ENCODE results near the gene ARPP21. TPM values are rescaled to one million over a fixed set of nuclear protein-coding genes. Genes with fewer than 3 reads are reported as not detected.

The ARPP21 gene
- total RNA-seq, 2 donors from 2014 or later, result 0.27 TPM; not detected in 1

- no peak for ATAC-seq (ENCODE audit: insufficient number of reproducible peaks, low FRiP score, low read depth)
- DNase-seq (ENCODE audit: low spot score), result no peak
- Histone ChIP-seq H3K4me1 (ENCODE audit: control insufficient read depth in 1 of 2, low read depth in 2 of 2) (no peaks in the 10 kb centered on the region), H3K9me3 (no peaks in the 10 kb centered on the region), H3K4me3 (no peak overlapping the region), H3K27ac (no peak overlapping the region), H3K36me3 (no peaks in the 10 kb centered on the region), H3K27me3 (replicated peaks; ENCODE audit: insufficient read depth) (no peaks in the 10 kb centered on the region)
- TF ChIP-seq CTCF (IDR thresholded peaks at IDR 0.05), result no peak
Observed at GRCh38 chr3:35745802-35746484, 106.6 kb downstream of the ARPP21 start.

GRCh38 chr3:35746492-35746891, 107.2 kb downstream of the ARPP21 start:
- ATAC-seq (ENCODE audit: insufficient number of reproducible peaks, low FRiP score, low read depth), result no peak
- TF ChIP-seq CTCF (IDR thresholded peaks at IDR 0.05), result no peak

GRCh38 chr3:35748144-35748543, 108.8 kb downstream of the ARPP21 start:
- TF ChIP-seq CTCF (IDR thresholded peaks at IDR 0.05), result no peak
- H3K36me3 ChIP-seq, result no peaks in the 10 kb centered on the region
- no peak overlapping the region for H3K27ac ChIP-seq
- H3K27me3 ChIP-seq (replicated peaks; ENCODE audit: insufficient read depth), result no peaks in the 10 kb centered on the region
- H3K4me3 ChIP-seq, result no peak overlapping the region
- ATAC-seq (ENCODE audit: insufficient number of reproducible peaks, low FRiP score, low read depth), result no peak
- no peak for DNase-seq (ENCODE audit: low spot score)
- no peaks in the 10 kb centered on the region for H3K9me3 ChIP-seq
- no peaks in the 10 kb centered on the region for H3K4me1 ChIP-seq (ENCODE audit: control insufficient read depth in 1 of 2, low read depth in 2 of 2)

More at GRCh38 chr3:35746492-35746891, 107.2 kb downstream of the ARPP21 start:
- no peak for DNase-seq (ENCODE audit: low spot score)
- no peaks in the 10 kb centered on the region for H3K27me3 ChIP-seq (replicated peaks; ENCODE audit: insufficient read depth)
- no peaks in the 10 kb centered on the region for H3K4me1 ChIP-seq (ENCODE audit: control insufficient read depth in 1 of 2, low read depth in 2 of 2)
- no peaks in the 10 kb centered on the region for H3K36me3 ChIP-seq
- H3K27ac ChIP-seq, result no peak overlapping the region
- no peak overlapping the region for H3K4me3 ChIP-seq
- H3K9me3 ChIP-seq, result no peaks in the 10 kb centered on the region

- Histone ChIP-seq H3K4me3 (no peak overlapping the region), H3K36me3 (no peaks in the 10 kb centered on the region), H3K9me3 (no peaks in the 10 kb centered on the region), H3K27me3 (replicated peaks; ENCODE audit: insufficient read depth) (no peaks in the 10 kb centered on the region), H3K27ac (no peak overlapping the region), H3K4me1 (ENCODE audit: control insufficient read depth in 1 of 2, low read depth in 2 of 2) (no peaks in the 10 kb centered on the region)
- no peak for DNase-seq (ENCODE audit: low spot score)
- no peak for TF ChIP-seq CTCF (IDR thresholded peaks at IDR 0.05)
- ATAC-seq (ENCODE audit: insufficient number of reproducible peaks, low FRiP score, low read depth), result no peak
Observed at GRCh38 chr3:35751207-35751606, 111.9 kb downstream of the ARPP21 start.

- Histone ChIP-seq H3K4me3 (no peak overlapping the region), H3K36me3 (no peaks in the 10 kb centered on the region), H3K27me3 (replicated peaks; ENCODE audit: insufficient read depth) (no peaks in the 10 kb centered on the region), H3K4me1 (ENCODE audit: control insufficient read depth in 1 of 2, low read depth in 2 of 2) (peaks cover 0 to 5% of the 10 kb centered on the region in 2 donors), H3K9me3 (no peaks in the 10 kb centered on the region), H3K27ac (no peak overlapping the region)
- no peak for TF ChIP-seq CTCF (IDR thresholded peaks at IDR 0.05)
- no peak for ATAC-seq (ENCODE audit: insufficient number of reproducible peaks, low FRiP score, low read depth)
- DNase-seq (ENCODE audit: low spot score), result no peak
Observed at GRCh38 chr3:35757991-35758757, 118.8 kb downstream of the ARPP21 start.
